ENCODE data around the gene CCDC28B. TPM values are rescaled to one million over a fixed set of nuclear protein-coding genes. Genes with fewer than 3 reads are reported as not detected.

Gene CCDC28B
- total RNA-seq, 3 donors from 2014 or later (not counting 1 experiment from before 2014, with no cell fraction given), result 19.3 to 30.6 (median 19.8) TPM

GRCh38 chr1:32172621-32173245 lies 27.7 kb upstream of the CCDC28B start:
- intact Hi-C loops (cut with micrococcal nuclease), result no loop called here

GRCh38 chr1:32178380-32179192 lies 21.8 kb upstream of the CCDC28B start:
- intact Hi-C loops (cut with micrococcal nuclease), result loop anchor here (1.0 to 5.0 kb wide), 3 partner anchors 23 to 71 kb away; partner anchors contain the start of genes EIF3I, KPNA6 and TMEM234
- H3K36me3 ChIP-seq (ENCODE audit: control insufficient read depth, insufficient read depth, low read length), result peaks cover under 1% of the 10 kb centered on the region
- no peaks in the 10 kb centered on the region for H3K9me3 Mint-ChIP-seq
- peak overlapping the region; percentile 80 for H3K27ac ChIP-seq (ENCODE audit: low read length)
- TF ChIP-seq CTCF (IDR thresholded peaks at IDR 0.05), result no peak
- H3K27me3 Mint-ChIP-seq (ENCODE audit: low read depth in 2 of 2), result no peaks in the 10 kb centered on the region
- 91% methylated on average over 5 of the region's 7 CpGs for WGBS (ENCODE audit: insufficient coverage)
- peaks cover 28% of the 10 kb centered on the region for H3K4me1 ChIP-seq (ENCODE audit: control insufficient read depth, insufficient read depth, low read length)
- no peaks in the 10 kb centered on the region for H3K9me3 ChIP-seq (ENCODE audit: control insufficient read depth, insufficient read depth, low read length)
- H3K4me1 Mint-ChIP-seq, result peaks cover 33 to 35% of the 10 kb centered on the region in 2 donors
- ATAC-seq, result no peak
- H3K27ac Mint-ChIP-seq, result peak overlapping the region; percentile 95 to 98
- DNase-seq, result no peak
- H3K36me3 Mint-ChIP-seq, result no peaks in the 10 kb centered on the region
- H3K4me3 ChIP-seq (ENCODE audit: low read length), result no peak overlapping the region
- H3K4me3 Mint-ChIP-seq, result peak overlapping the region; percentile 95
- H3K27me3 ChIP-seq (ENCODE audit: control insufficient read depth, insufficient read depth, low read length), result no peaks in the 10 kb centered on the region

More at GRCh38 chr1:32172621-32173245, 27.7 kb upstream of the CCDC28B start:
- Histone ChIP-seq H3K27ac (ENCODE audit: low read length) (no peak overlapping the region), H3K4me3 (ENCODE audit: low read length) (no peak overlapping the region), H3K4me1 (ENCODE audit: control insufficient read depth, insufficient read depth, low read length) (no peaks in the 10 kb centered on the region), H3K27me3 (ENCODE audit: control insufficient read depth, insufficient read depth, low read length) (no peaks in the 10 kb centered on the region), H3K36me3 (ENCODE audit: control insufficient read depth, insufficient read depth, low read length) (peaks cover 43% of the 10 kb centered on the region), H3K9me3 (ENCODE audit: control insufficient read depth, insufficient read depth, low read length) (no peaks in the 10 kb centered on the region)
- no peak for TF ChIP-seq CTCF (IDR thresholded peaks at IDR 0.05)
- H3K27me3 Mint-ChIP-seq (ENCODE audit: low read depth in 2 of 2), result no peaks in the 10 kb centered on the region
- no peak overlapping the region for H3K27ac Mint-ChIP-seq
- peaks cover 9% of the 10 kb centered on the region for H3K36me3 Mint-ChIP-seq
- no peak overlapping the region for H3K4me3 Mint-ChIP-seq
- peaks cover 0 to 5% of the 10 kb centered on the region in 2 donors for H3K4me1 Mint-ChIP-seq
- H3K9me3 Mint-ChIP-seq, result no peaks in the 10 kb centered on the region
- 90% methylated on average over 1 of the region's 1 CpG for WGBS (ENCODE audit: insufficient coverage)
- ATAC-seq, result no peak
- no peak for DNase-seq

GRCh38 chr1:32179193-32179442 lies 21.3 kb upstream of the CCDC28B start:
- peak overlapping the region; percentile 95 for H3K4me3 Mint-ChIP-seq
- intact Hi-C loops (cut with micrococcal nuclease), result loop anchor here (1.0 to 5.0 kb wide), 3 partner anchors 22 to 72 kb away; partner anchors contain the start of genes EIF3I, KPNA6 and TMEM234

More at GRCh38 chr1:32179193-32179442, 21.3 kb upstream of the CCDC28B start:
- Mint-ChIP-seq H3K9me3 (no peaks in the 10 kb centered on the region), H3K4me1 (peaks cover 35 to 38% of the 10 kb centered on the region in 2 donors), H3K27ac (peak overlapping the region; percentile 95 to 98), H3K27me3 (ENCODE audit: low read depth in 2 of 2) (no peaks in the 10 kb centered on the region), H3K36me3 (no peaks in the 10 kb centered on the region)
- peak overlapping the region; percentile 80 for H3K27ac ChIP-seq (ENCODE audit: low read length)
- H3K27me3 ChIP-seq (ENCODE audit: control insufficient read depth, insufficient read depth, low read length), result no peaks in the 10 kb centered on the region
- WGBS (ENCODE audit: insufficient coverage), result 36% methylated on average over 7 of the region's 7 CpGs
- H3K9me3 ChIP-seq (ENCODE audit: control insufficient read depth, insufficient read depth, low read length), result no peaks in the 10 kb centered on the region
- DNase-seq (no peak), ATAC-seq (no peak)
- peak overlapping the region; percentile 70 for H3K4me3 ChIP-seq (ENCODE audit: low read length)
- peaks cover 2% of the 10 kb centered on the region for H3K36me3 ChIP-seq (ENCODE audit: control insufficient read depth, insufficient read depth, low read length)
- peaks cover 28% of the 10 kb centered on the region for H3K4me1 ChIP-seq (ENCODE audit: control insufficient read depth, insufficient read depth, low read length)
- TF ChIP-seq CTCF (IDR thresholded peaks at IDR 0.05), result no peak
